ENCODE data around the gene TTLL8.
A peak's percentile ranks its signal among the peaks of the same experiment; 100 is the strongest.

The TTLL8 gene

GRCh38 chr22:50045211-50046018, 12.7 kb downstream of the TTLL8 start:
- DNase-seq (ENCODE audit: low read depth in 2 of 3, low spot score in 1 of 3) = no peak

- no peak for DNase-seq (ENCODE audit: low read depth in 2 of 3, low spot score in 1 of 3)
Measured at GRCh38 chr22:50044485-50045118, 13.5 kb downstream of the TTLL8 start.

- no peak for DNase-seq (ENCODE audit: low read depth in 2 of 3, low spot score in 1 of 3)
Measured at GRCh38 chr22:50041361-50042065, 16.6 kb downstream of the TTLL8 start.

GRCh38 chr22:50040717-50041116, 17.4 kb downstream of the TTLL8 start:
- DNase-seq (ENCODE audit: low read depth in 2 of 3, low spot score in 1 of 3) = no peak

GRCh38 chr22:50039669-50040443, 18.2 kb downstream of the TTLL8 start:
- DNase-seq (ENCODE audit: low read depth in 2 of 3, low spot score in 1 of 3) = no peak

DNA sequence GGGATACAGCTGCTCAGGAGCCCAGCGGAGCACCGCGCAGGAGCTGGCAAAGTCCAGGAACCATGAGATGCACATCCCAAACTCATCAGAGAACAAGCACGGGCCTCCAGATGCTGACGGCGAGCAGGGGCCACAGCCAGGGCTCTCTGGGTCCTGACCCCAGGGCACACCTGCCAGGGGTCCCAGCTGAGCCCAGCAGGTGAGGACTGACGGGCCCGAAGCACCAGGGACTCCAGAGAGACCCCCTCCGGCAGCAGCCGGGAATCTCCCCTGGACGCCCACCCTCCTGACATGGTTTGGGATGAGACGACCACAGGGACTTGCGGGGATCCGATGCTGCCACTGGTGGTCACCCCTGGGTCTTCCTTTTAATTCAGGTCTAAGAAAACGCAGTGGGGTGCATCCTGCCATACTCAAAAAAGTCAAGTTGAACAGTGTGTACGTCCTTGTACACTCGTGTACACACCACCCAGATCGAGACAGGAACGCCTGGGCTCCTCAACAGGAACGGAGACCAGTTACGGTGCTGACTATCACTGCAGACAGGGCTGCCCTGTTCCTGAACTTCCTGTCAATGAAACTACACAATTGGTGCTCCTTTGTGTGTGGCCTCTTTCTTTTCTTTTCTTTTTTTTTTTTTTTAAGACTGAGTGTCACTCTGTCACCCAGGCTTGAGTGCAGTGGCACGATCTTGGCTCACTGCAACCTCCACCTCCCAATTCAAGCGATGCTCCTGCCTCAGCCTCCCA, 21.9 kb downstream of the TTLL8 start:
- no peak for DNase-seq (ENCODE audit: low read depth in 2 of 3, low spot score in 1 of 3)

- DNase-seq (ENCODE audit: low read depth in 2 of 3, low spot score in 1 of 3) = no peak
Measured at GRCh38 chr22:50035131-50035881, 22.8 kb downstream of the TTLL8 start.

DNA sequence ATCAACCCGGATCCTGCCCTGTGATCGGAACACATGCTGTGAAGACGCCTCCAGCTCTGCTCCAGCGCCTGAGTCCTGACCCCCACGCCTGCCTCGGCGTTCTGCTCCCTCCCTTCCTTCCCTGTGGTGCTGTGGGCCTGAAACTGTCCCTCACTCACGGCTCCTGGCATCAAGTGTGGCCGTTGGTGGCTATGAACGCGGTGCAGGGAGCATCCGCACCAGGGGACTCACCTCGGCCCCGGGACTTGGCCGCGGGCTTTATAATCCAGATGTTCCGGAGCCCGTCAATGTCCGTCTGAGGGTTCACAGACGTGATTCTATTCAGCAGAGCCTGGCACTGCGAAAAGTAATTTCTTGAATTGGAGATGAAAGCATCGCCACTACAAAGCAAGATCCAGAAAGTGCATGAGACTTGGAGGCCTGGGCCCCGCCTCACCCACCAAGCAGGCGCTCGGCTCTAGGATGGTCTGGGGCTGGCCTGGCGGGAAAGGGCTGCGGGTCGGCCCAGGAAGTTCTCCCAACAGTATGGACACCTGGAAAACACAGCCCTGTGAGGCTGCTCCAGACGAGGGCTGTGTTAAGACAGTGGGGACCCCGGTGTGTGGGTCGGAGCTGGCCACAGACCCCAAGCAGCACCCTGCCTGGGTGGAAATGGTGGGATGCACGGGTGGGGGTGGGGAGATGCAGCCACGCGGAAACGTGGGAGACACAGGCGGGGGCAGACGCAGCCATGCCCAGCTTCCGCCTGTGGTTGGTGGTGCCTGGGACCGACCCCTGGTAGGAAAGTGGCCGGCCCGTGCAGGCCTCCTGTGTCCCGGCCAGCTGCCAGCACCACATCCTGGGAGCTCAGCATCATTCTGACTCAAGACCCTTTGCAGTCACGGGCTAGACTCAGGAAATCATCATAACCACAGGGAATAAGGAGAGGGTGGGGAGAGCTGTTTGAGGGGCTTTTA, 23.7 kb downstream of the TTLL8 start:
- no peak for DNase-seq (ENCODE audit: low read depth in 2 of 3, low spot score in 1 of 3)

GRCh38 chr22:50032941-50033601, 25.0 kb downstream of the TTLL8 start:
- no peak for DNase-seq (ENCODE audit: low read depth in 2 of 3, low spot score in 1 of 3)

DNA sequence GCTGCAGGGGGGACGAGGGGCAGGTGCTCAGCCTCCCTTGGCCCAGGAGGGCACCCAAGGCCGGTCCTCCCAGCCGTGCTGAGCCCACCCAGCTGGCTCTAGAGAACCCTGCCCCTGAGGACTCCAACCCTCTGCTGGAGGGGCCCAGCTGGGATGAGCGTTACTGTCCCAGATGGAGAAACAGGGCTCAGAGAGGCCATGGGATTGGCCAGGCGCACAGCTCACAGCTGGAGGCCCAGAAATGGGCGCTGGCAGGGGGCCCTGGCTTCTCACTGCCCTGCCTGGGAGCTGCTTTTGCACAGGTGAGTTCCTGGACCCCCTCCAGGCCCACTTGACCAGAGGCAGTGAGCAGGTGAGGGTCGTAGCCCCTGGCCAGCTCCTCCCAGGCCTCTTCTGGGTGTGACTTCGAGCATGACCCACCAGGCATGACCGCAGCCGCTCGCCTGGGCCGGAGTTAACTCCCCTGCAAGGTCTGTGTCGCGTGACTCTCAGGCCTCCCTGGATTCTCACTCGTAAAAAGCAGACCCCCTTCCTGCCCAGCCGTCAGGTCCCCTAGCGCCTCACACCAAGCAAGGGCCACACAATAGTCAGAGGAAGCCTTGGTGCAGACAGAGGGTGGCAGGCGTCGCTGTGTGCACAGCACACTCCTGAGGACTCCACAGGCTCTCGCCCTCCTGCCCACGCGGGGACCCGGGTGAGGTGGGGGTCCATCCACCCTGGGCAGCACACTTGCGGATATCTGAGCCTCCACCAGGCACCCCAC, 25.8 kb downstream of the TTLL8 start:
- DNase-seq (ENCODE audit: low read depth in 2 of 3, low spot score in 1 of 3) = no peak

DNA sequence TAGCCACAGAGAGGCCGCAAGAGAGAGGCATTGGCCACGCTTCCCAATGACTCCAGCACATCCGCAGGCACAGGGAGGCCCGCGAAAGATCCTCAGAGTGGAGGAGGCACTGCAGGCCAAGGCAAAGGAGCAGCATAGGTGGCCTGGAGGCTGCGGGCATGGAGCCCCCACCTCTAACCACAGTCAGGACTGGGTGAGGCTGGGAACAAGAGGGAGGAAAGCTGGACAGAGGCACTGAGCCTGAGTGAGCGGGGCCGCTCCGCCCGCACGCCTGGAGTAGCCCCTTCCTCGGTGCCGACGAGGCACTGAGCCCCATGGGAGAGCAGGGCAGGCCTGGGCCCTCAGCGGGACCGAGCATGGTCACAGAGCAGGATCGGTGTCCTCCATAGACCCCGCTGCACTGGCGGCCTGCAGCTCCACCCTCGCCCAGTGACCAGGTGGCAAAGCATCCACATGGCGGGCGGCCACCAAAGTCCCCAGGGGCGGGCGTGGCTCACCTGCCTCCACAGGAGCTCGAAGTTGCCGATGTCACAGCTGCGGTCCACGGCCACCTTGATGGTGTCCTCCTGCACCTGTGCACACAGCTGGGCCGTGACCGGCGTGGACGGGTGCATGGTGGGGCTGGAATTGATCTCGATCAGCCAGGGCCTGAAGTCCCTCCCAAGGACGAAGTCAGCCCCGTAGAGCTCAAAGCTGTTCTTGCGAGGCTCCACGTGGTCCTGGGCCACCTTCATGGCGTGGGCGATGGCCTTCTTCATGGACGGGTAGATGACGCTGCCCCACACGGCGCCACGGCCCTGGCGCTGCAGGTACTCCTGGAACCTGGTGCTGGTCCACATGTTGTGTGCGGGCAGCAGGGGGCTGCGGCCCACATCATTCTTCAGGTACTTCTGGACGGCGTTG, 26.7 kb downstream of the TTLL8 start:
- no peak for DNase-seq (ENCODE audit: low read depth in 2 of 3, low spot score in 1 of 3)

GRCh38 chr22:50030297-50031188, 27.6 kb downstream of the TTLL8 start:
- peak; percentile 78 to 81 (median 78) for DNase-seq (ENCODE audit: low read depth in 2 of 3, low spot score in 1 of 3)

DNA sequence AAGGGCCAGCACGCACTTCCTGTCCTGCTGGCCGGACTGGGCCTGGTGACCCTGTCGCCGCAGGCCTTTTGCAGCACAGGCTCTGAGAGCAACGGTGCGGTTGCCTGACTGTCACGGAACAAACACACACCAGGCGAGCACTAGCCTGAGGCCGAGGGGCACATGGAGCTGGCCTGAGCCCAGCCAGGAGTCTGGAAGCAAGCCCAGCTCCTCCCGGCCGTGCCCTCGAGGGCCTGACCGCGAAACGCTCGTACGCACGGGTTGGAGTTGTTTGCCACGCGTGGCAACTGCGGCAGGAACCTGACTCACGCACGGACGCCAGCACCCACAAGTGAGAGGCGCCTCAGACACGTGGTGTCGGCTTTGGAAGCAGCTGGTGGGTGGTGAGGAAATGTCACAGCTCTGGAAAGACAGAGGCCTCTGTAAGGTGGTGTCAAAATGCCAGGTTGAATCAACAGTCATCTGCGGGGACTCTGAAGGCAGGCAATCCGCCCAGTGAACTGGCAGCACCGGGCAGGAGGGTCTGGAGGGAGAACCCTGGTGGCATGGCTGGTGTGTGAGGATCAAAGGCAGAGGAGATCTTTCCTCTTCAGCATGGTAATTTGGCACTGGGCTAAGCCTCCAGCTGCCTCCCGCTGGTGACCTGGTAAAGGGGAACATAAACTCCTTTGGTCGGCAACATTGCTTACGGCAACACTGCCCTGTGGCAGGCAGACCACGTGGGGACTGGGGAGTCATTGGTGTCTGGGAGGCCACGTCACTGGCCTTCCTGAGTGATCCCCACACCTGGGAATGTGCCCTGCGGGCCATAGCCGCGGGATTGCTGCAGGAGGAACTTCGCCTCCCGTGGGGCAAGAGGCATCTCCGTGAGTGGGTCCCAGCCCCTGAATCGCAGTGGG, 30.2 kb downstream of the TTLL8 start:
- DNase-seq (ENCODE audit: low read depth in 2 of 3, low spot score in 1 of 3) = peak in 1 of 3 donors; percentile 44

DNA sequence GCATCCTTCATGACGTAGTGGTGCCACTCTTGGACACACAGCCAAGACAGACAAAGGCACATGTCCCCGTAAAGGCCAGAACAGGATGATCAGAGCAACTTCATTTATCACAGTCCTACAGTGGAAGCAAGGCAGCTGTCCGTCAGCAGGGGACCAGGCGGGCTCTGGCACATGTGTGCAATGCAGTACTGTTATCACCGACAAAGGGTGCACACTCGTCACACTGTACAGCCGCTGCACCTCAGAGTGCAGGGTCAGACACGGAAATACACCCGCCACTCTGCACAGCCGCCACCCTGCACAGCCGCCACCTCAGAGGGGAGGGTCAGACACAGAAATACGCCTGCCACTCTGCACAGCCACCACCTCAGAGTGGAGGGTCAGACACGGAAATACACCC, 32.1 kb downstream of the TTLL8 start:
- no peak for DNase-seq (ENCODE audit: low read depth in 2 of 3, low spot score in 1 of 3)
